BE2C (cell line): ENCODE measurements around the gene SLC9A8.

ENCODE experiments used
- DNase-seq: peaks from one replicate; pipeline ENCODE4 v3.0.0-alpha.2; 2020
- H3K27me3 ChIP-seq: fragments of 250-450 bp; sonication (Bioruptor Pico); 2 replicates; pipeline ENCODE4 v1.5.1; 2020; ENCODE audit warnings: mild to moderate bottlenecking
- H3K36me3 ChIP-seq: fragments of 250-450 bp; sonication (Bioruptor Pico); 2 replicates; pipeline ENCODE4 v1.5.1; 2020; ENCODE audit warnings: mild to moderate bottlenecking
- H3K4me1 ChIP-seq: fragments of 250-450 bp; sonication (Bioruptor Pico); 2 replicates; pipeline ENCODE4 v1.5.1; 2020
- H3K4me3 ChIP-seq: 2 replicates; pipeline ENCODE4 v1.5.1; 2011; ENCODE audit warnings: low read depth, low read length
- H3K9me3 ChIP-seq: fragments of 250-450 bp; sonication (Bioruptor Pico); 2 replicates; pipeline ENCODE4 v1.5.1; 2020
- CTCF ChIP-seq: IDR thresholded peaks from 2 replicates; pipeline ENCODE4 v1.5.1; 2012; ENCODE audit warnings: mild to moderate bottlenecking, low read depth, low read length

The SLC9A8 gene

DNA sequence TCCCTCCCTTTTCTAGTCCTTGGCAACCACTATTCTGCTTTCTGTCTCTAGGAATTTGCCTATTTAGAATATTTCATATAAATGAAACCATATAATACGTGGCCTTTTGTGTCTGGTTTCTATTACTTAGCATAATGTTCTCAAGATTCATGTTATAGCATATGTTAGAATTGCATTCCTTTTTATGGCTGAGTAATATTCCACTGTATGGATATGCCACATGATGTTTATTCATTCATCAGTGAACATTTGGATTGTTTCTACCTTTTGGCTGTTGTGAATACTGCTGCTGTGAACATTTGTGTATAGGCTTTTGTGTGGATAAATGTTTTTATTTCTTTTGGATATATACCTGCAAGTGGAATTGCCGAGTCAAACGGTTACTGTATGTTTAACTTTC lies 7.1 kb downstream of the SLC9A8 start:
- TF ChIP-seq CTCF = no peak
- H3K4me3 ChIP-seq = no peak overlapping the region
- no peaks in the 10 kb centered on the region for H3K4me1 ChIP-seq
- DNase-seq = no peak
- H3K9me3 ChIP-seq = no peaks in the 10 kb centered on the region
- peaks cover 17% of the 10 kb centered on the region for H3K36me3 ChIP-seq
- no peaks in the 10 kb centered on the region for H3K27me3 ChIP-seq

DNA sequence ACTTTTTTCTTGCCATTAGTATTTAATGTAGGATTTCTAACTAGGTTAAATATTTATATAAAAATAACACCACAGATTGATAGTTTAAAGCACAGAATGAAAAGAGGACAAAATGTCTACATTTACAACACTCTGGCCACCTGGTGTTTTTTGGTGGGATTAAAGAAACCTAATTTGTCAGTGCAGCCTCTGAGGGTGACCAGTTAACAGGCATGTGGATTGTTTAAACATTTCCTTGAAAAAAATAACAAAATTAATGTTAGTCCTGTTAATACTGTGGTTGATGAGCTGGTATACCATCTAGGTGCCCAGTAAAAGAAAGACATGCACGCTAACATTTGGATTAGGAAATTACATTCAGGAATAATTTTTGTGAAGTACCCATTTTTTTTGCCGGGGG lies 8.8 kb downstream of the SLC9A8 start:
- no peak overlapping the region for H3K4me3 ChIP-seq
- no peaks in the 10 kb centered on the region for H3K27me3 ChIP-seq
- TF ChIP-seq CTCF = no peak
- peaks cover 17% of the 10 kb centered on the region for H3K36me3 ChIP-seq
- no peaks in the 10 kb centered on the region for H3K9me3 ChIP-seq
- H3K4me1 ChIP-seq = no peaks in the 10 kb centered on the region
- no peak for DNase-seq

GRCh38 chr20:49821870-49822331 lies 9.3 kb downstream of the SLC9A8 start:
- no peaks in the 10 kb centered on the region for H3K9me3 ChIP-seq
- TF ChIP-seq CTCF = no peak
- no peaks in the 10 kb centered on the region for H3K27me3 ChIP-seq
- peaks cover 17% of the 10 kb centered on the region for H3K36me3 ChIP-seq
- no peak for DNase-seq
- no peak overlapping the region for H3K4me3 ChIP-seq
- H3K4me1 ChIP-seq = no peaks in the 10 kb centered on the region

DNA sequence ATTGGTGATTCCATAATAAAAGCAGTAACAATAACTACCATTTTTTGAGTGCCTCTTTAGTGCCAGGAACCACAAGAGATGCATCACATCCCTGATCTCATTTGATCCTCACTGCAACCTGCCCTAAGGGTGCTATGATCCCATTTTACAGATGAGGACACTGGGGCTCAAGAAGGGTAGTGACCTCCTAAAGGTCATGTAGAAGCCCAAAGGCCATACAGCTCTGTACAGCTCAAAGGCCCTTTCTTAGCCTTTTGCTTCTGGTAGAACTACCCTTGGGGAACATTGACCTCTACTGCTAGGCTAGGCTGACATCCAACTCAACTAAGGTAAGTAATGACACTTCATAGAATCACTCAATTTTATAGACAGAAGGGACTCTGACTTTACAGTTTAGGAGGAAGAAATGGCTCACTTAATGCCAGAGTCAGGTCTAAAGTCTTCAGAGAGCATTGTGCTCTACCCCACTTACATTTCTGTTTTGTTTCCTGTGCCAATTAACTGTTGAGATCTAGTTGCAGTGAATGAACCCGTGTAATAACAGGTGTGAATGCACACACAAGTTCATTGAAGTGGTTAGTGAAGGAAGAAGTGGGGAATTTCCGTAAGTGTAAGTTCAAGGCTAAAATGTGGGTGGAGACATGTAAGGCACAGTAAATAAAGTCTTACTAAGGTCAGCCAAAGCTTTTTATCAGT lies 10.7 kb downstream of the SLC9A8 start:
- Histone ChIP-seq H3K27me3 (no peaks in the 10 kb centered on the region), H3K4me1 (no peaks in the 10 kb centered on the region), H3K36me3 (peaks cover 17% of the 10 kb centered on the region), H3K9me3 (no peaks in the 10 kb centered on the region), H3K4me3 (no peak overlapping the region)
- DNase-seq = no peak
- no peak for TF ChIP-seq CTCF

GRCh38 chr20:49824206-49824605 lies 11.6 kb downstream of the SLC9A8 start:
- no peaks in the 10 kb centered on the region for H3K4me1 ChIP-seq
- no peaks in the 10 kb centered on the region for H3K9me3 ChIP-seq
- TF ChIP-seq CTCF = no peak
- H3K4me3 ChIP-seq = no peak overlapping the region
- H3K27me3 ChIP-seq = no peaks in the 10 kb centered on the region
- H3K36me3 ChIP-seq = peaks cover 17% of the 10 kb centered on the region
- DNase-seq = no peak

DNA sequence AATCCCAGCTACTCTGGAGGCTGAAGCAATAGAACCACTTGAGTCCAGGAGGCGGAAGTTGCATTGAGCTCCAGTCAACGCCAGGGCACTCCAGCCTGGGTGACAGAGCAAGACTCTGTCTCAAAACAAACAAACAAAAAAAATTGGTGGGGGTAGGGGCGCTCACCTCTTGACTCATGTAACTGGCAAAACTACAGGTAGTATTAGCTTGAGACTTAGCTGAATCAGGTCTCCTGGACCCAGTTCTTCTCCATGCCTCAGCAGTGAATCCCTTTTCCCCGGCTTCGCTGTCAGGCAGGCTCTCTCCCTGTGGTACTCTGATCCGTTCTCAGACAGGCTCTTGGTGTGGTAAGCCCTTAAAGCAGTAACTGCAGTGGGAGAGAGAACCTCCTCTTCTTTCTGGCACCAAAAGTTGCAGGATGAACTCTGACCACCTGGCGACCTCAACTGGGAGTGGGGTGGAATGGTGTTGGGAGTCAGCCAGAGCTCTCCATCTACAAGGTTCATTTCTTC lies 12.9 kb downstream of the SLC9A8 start:
- Histone ChIP-seq H3K9me3 (no peaks in the 10 kb centered on the region), H3K4me1 (no peaks in the 10 kb centered on the region), H3K4me3 (no peak overlapping the region), H3K36me3 (peaks cover 12% of the 10 kb centered on the region), H3K27me3 (no peaks in the 10 kb centered on the region; the same call in 1 of the 2 replicates)
- no peak for TF ChIP-seq CTCF
- no peak for DNase-seq
